ENCODE results near the gene GINS3.

The GINS3 gene

GRCh38 chr16:58444265-58444664 is 52.0 kb downstream of the GINS3 start:
- no peak overlapping the region for H3K27ac ChIP-seq
- TF ChIP-seq ZFX (IDR thresholded peaks at IDR 0.05) (no peak), CTCF (conservative IDR thresholded peaks at IDR 0.05) (no peak)

- no peak overlapping the region for H3K27ac ChIP-seq
- TF ChIP-seq CTCF (conservative IDR thresholded peaks at IDR 0.05) (no peak), ZFX (IDR thresholded peaks at IDR 0.05) (no peak)
These were observed 56.6 kb downstream of the GINS3 start for GRCh38 chr16:58448890-58449289.

GRCh38 chr16:58449306-58449705 is 57.0 kb downstream of the GINS3 start:
- TF ChIP-seq CTCF (conservative IDR thresholded peaks at IDR 0.05) = no peak
- no peak for TF ChIP-seq ZFX (IDR thresholded peaks at IDR 0.05)

GRCh38 chr16:58449768-58450167 is 57.5 kb downstream of the GINS3 start:
- TF ChIP-seq ZFX (IDR thresholded peaks at IDR 0.05) (no peak), CTCF (conservative IDR thresholded peaks at IDR 0.05) (no peak)
- no peak overlapping the region for H3K27ac ChIP-seq

More at GRCh38 chr16:58449306-58449705, 57.0 kb downstream of the GINS3 start:
- no peak overlapping the region for H3K27ac ChIP-seq

GRCh38 chr16:58450590-58450989 is 58.3 kb downstream of the GINS3 start:
- no peak for TF ChIP-seq ZFX (IDR thresholded peaks at IDR 0.05)
- TF ChIP-seq CTCF (conservative IDR thresholded peaks at IDR 0.05) = no peak
- H3K27ac ChIP-seq = no peak overlapping the region

- no peak overlapping the region for H3K27ac ChIP-seq
- no peak for TF ChIP-seq CTCF (conservative IDR thresholded peaks at IDR 0.05)
- no peak for TF ChIP-seq ZFX (IDR thresholded peaks at IDR 0.05)
These were observed 59.0 kb downstream of the GINS3 start for GRCh38 chr16:58451265-58451689.

GRCh38 chr16:58451945-58452401 is 59.7 kb downstream of the GINS3 start:
- H3K27ac ChIP-seq = no peak overlapping the region
- TF ChIP-seq CTCF (conservative IDR thresholded peaks at IDR 0.05) (no peak), ZFX (IDR thresholded peaks at IDR 0.05) (no peak)
